HG03025 (cell line): ENCODE results near the gene HAUS5.
"Not testable (repeated sequence)": the region's sequence is repeated elsewhere in the genome, so short reads cannot be mapped to it uniquely, and the experiment has no call there.

Experiments used
- ATAC-seq: cut with Tn5 transposase; IDR thresholded peaks from one replicate; pipeline ENCODE4 v1.9.1; 2021; ENCODE audit warnings: mild to moderate bottlenecking, moderate library complexity; ENCODE audit not compliant: unreplicated experiment, low FRiP score

Gene HAUS5, protein sequence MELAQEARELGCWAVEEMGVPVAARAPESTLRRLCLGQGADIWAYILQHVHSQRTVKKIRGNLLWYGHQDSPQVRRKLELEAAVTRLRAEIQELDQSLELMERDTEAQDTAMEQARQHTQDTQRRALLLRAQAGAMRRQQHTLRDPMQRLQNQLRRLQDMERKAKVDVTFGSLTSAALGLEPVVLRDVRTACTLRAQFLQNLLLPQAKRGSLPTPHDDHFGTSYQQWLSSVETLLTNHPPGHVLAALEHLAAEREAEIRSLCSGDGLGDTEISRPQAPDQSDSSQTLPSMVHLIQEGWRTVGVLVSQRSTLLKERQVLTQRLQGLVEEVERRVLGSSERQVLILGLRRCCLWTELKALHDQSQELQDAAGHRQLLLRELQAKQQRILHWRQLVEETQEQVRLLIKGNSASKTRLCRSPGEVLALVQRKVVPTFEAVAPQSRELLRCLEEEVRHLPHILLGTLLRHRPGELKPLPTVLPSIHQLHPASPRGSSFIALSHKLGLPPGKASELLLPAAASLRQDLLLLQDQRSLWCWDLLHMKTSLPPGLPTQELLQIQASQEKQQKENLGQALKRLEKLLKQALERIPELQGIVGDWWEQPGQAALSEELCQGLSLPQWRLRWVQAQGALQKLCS

DNA sequence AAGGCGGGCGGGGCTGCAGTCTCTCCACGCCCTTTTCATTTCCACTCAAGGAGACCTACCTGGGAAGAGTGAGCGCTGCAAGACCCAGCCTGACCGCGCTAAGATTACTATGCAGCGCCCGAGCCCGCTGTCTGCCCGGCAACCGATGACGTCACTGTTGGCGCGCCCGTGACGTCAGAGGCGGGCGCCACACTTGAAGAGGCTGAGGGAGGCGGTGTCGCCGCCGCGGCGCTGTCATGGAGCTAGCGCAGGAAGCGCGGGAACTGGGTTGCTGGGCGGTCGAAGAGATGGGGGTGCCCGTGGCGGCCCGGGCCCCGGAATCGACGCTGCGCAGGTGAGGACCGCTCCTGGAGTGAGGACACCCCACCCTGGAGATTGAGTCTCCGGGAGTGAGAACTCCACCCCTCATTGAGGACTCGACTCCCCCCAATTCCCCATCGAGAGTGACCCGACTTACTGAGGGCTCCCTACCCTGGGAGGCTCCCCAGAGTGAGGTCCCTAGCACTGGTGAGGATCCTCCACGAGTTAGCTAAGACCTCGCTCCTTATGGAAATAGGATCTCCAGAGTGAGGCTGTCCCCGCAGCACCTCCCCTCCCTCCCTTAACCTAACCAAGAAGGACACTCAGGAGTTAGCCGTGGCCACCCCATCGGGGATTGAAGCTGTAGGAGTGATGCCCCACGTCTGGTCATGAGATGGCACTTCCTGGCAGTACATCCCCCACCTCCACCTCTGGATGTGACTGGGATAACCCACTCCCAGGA is at the start of gene HAUS5:
TSS of gene HAUS5 (plus strand) at position 177 of the 763 bp plus-strand sequence. CDS start at position 237, 60 bp downstream.
- ATAC-seq, result peak; percentile 51

DNA sequence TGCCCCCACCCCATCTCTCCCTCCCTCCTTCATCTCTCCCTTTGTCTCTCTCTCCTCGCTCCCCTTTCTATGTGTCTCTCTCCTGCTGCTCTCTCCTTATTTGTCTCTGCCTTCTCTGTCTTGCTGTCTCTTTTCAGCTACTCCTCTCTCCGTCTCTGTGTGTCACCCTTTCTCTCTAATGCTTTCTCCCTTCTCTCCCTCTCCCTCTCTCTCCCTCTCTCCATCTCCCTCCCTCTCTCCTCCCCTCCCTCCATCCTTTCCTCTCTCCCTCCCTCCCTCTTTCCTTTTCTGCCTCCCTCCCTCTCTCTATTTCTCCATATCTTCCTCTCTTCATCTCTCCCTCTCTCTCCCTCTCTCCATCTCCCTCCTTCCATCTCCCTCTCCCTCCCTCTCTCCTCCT is 49.8 kb upstream of the HAUS5 start:
- no peak for ATAC-seq

- no peak for ATAC-seq
These were observed 49.2 kb upstream of the HAUS5 start, which contains the start of gene ATP4A for GRCh38 chr19:35563207-35563829. ATP4A (minus strand) TSS chr19:35563658; CDS start chr19:35563629, 29 bp downstream.

GRCh38 chr19:35565016-35565856 is 47.3 kb upstream of the HAUS5 start:
- ATAC-seq, result no peak

- ATAC-seq, result no peak
These were observed 45.8 kb upstream of the HAUS5 start for GRCh38 chr19:35566738-35567137.

DNA sequence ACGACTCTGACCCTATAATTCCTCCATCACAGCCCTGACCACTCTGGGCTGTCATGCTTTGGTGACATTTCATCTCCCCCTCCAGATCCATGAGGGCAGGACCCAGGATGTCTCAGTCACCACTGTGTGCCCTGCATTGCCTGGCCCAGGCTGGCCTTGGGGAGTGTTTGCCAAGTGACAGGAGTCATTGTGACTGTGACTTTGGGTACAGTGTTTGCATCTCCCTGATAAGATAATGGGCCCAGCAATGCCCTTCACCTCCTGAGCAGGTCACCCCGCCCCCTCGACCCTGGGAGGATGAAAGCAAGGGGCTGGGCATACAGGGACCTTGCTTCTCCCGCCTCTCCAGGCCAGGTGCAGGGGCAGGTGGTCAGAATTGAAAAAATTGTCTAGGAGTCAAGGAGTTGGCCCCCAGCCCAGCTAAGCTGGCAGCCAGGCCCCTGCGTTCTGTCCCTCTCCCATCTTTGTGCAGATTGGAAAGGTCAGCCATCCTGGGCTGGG is 43.2 kb upstream of the HAUS5 start:
- ATAC-seq, result no peak

DNA sequence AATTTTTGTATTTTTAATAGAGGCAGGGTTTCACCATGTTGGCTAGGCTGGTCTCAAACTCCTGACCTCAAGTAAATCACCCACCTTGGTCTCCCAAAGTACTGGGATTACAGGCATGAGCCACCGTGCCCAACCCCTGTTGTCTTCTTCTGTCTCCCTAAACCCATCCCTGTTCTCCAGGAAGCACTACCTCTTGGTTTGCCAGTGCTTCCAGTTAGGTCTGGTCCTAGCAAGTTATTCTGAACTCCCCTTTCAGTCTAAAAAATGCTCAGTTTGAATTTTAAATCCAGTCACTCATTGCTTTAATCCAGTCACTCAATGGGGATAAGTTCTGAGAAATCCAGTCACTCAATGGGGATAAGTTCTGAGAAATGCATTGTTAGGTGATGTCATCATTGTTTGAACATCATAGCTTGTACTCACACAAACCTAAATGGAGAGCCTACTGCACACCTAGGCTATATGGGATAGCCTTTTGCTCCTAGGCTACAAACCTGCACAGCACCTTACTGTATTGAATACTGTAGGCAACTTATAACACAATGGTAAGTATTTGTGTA is 41.0 kb upstream of the HAUS5 start:
- ATAC-seq, result no peak

GRCh38 chr19:35577918-35578317 is 34.6 kb upstream of the HAUS5 start:
- no peak for ATAC-seq

DNA sequence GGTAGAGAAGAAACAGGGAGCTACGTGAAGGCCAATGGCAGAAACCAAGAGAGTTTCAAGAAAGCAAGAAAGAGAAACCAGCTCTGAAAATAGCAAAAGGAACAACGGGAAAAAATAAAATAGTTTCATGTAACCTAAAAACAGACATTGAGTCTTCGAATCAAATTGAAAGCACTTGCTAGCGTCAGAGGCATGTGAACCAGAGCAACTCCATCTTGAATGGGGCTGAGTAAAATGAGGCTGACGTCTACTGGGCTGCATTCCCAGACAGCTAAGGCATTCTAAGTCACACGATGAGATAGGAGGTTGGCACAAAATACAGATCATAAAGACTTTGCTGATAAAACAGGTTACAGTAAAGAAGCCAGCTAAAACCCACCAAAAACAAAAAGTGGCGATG is 33.8 kb upstream of the HAUS5 start:
- no peak for ATAC-seq

DNA sequence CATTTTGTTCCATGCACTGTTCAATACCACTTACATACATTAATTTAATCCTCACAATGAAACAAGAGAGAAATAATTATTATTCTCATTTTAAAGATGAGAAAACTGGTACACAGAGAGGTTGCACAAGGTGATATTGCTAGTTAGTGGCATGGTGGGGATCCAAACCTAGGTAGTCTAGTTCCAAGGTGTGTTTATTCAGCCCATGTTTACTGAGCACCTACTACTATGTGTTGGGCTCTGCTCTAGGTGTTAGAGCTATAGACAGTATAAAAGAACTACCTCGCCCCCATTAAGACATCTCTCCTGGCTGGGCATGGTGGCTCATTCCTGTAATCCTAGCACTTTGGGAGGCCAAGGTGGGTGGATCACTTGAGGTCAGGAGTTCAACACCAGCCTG is 29.8 kb upstream of the HAUS5 start:
- ATAC-seq, result no peak

DNA sequence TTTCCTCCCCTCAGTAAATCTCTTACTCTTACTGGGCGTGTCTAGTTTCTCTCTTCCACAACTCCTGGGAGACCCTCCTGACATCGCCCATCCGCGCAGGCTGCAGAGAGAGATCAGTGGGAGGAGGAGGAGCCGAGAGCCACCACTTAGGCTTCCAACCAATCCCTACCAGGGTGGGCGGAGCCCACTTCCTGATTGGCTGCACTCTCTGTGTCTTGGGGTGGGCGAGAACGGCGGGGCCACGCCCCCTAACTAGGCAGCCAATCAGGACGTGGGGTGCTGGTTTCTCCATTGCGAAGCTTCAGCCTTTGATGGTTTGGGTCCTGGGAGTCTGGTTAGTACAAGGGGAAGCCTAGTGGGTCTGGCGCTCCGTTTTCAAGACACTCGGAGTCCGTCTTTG is 26.7 kb upstream of the HAUS5 start, which contains the start of gene PMIS2:
TSS of gene PMIS2 (plus strand) at position 326 of the 400 bp plus-strand sequence. CDS start 87 bp downstream, outside the sequence.
- no peak for ATAC-seq

DNA sequence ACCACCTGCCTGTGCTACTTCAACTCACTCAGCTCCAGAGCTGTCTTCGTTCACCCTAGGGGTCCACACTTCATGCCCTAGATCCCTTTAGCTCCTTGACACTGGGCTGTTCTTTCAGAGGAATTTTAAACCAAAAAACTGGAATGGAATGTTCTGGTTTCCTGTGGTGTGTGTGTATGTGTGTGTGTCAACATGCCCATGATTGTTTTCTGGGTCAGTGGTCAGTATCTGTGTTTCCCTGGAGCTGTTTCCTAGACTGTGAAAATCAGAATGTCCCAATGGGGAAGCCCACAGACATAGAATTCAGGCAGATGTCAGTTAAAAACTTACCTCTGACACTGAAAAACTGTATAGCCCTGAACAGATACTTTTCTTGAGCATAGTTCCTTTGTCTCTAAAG is 25.2 kb upstream of the HAUS5 start:
- no peak for ATAC-seq

DNA sequence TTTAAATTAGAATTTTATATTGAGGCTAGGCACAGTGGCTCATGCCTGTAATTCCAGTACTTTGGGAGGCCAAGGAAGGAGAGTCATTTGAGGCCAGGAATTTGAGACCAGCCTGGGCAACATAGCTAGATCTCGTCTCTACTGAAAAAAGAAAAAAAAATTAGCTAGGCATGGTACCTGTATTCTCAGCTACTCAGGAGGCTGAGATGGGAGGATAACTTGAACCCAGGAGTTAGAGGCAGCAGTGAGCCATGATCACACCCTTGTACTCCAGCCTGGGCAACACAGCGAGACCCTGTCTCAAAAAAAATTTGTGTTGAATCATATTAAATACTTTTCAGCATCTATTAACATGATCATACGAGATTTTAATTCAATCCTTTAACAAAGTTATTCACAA is 21.7 kb upstream of the HAUS5 start:
- no peak for ATAC-seq

DNA sequence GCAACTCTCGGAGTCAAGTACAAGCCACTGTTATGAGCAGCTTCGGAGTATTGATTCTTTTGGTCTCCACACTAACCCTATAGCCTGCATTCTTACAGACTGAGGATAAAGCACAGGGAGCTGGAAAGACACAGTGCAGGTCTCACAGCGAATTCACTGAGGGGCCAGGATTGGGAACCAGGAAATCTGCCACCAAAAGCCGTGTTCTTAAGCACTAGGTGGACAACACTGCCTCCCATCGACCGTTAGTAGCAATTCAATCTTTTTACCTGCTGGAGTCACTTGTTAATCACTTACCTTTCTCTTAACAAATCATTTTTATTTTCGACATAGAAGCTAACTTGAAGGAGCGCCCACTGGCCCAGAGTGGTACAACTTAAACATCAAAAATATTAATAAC is 20.3 kb upstream of the HAUS5 start:
- no peak for ATAC-seq

- ATAC-seq, result not testable (repeated sequence)
These were observed 17.5 kb upstream of the HAUS5 start for GRCh38 chr19:35595026-35595425.

DNA sequence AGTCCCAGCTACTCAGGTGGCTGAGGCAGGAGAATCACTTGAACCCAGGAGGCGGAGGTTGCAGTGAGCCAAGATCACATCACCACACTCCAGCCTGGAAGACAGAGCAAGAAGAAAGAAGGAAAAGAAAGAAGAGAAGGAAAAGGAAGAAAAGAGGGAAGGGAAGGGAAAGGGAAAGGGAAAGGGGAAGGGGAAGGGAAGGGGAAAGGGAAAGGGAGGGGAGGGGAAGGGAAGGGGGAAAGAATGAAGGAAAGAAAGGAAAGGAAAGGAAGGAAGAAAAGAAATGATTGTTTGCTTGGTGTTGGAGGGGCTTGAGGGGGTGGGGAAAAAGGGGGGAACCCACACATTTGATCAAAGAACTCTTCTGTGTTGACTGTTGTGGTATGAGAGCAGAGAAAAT is 16.6 kb upstream of the HAUS5 start:
- ATAC-seq, result no peak

- no peak for ATAC-seq
These were observed 16.1 kb upstream of the HAUS5 start for GRCh38 chr19:35596366-35596999.

- no peak for ATAC-seq
These were observed 10.6 kb upstream of the HAUS5 start for GRCh38 chr19:35601971-35602370.

DNA sequence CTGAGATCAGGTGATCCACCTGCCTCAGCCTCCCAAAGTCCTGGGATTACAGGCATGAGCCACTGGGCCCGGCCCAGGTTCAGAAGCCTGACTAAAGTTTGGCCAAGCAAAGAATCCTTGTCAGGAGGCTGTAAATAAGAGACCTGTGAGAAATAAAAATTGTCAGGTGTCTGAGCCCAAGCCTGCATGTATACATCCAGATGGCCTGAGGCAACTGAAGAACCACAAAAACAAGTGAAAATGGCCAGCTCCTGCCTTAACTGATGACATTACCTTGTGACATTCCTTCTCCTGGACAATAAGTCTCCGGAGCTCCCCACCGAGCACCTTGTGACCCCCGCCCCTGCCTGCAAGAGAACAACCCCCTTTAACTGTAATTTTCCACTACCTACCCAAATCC is 8.1 kb upstream of the HAUS5 start:
- not testable (repeated sequence) for ATAC-seq
